NB4 (cell line): ENCODE measurements around the gene SRPK1.

Experiments
- DNase-seq: peaks from one replicate; pipeline ENCODE4 v3.0.0; 2010; ENCODE audit warnings: low read depth
- H3K4me3 ChIP-seq: one replicate; pipeline ENCODE4 v1.5.1; 2011; ENCODE audit warnings: mild to moderate bottlenecking, low read depth, low read length, moderate library complexity
- MYC ChIP-seq: IDR thresholded peaks from 2 replicates; pipeline ENCODE4 v1.6.1; 2011; ENCODE audit warnings: low read depth, low read length
- POLR2A ChIP-seq: IDR thresholded peaks from 2 replicates; pipeline ENCODE4 v1.6.1; 2011; ENCODE audit warnings: mild to moderate bottlenecking; ENCODE audit not compliant: insufficient read length; ENCODE audit errors: extremely low read depth
- TF ChIP-seq, protein P1 (sequence below): IDR thresholded peaks from 2 replicates; pipeline ENCODE4 v1.6.1; 2011; ENCODE audit warnings: low read depth, low read length
- TF ChIP-seq, protein P2 (sequence below): IDR thresholded peaks from one replicate; pipeline ENCODE4 v1.5.1; 2012; ENCODE audit warnings: low read depth, low read length

The SRPK1 gene

DNA sequence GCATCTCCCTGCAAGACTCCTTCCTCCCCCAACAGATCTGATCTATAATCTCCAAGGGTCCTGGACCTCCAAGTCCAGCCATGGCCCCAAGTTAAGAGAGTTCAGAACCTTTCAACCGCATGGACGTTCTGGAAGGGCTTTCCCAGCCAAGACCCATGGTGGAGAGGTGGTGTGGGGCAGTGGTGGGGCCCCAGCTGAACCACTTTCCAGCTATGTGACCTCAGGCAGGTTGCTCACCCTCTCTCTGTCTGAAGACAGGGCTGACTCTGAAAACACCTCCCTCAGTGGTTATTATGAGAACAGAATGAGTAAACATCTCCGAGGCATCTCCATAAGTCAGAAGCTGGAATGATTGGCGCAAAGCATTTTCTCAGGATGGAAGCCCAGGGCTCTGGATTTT lies 124.7 kb downstream of the SRPK1 start:
- TF ChIP-seq MYC: no peak
- TF ChIP-seq POLR2A: no peak
- TF ChIP-seq, protein P1, sequence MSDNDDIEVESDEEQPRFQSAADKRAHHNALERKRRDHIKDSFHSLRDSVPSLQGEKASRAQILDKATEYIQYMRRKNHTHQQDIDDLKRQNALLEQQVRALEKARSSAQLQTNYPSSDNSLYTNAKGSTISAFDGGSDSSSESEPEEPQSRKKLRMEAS: no peak
- TF ChIP-seq, protein P2, sequence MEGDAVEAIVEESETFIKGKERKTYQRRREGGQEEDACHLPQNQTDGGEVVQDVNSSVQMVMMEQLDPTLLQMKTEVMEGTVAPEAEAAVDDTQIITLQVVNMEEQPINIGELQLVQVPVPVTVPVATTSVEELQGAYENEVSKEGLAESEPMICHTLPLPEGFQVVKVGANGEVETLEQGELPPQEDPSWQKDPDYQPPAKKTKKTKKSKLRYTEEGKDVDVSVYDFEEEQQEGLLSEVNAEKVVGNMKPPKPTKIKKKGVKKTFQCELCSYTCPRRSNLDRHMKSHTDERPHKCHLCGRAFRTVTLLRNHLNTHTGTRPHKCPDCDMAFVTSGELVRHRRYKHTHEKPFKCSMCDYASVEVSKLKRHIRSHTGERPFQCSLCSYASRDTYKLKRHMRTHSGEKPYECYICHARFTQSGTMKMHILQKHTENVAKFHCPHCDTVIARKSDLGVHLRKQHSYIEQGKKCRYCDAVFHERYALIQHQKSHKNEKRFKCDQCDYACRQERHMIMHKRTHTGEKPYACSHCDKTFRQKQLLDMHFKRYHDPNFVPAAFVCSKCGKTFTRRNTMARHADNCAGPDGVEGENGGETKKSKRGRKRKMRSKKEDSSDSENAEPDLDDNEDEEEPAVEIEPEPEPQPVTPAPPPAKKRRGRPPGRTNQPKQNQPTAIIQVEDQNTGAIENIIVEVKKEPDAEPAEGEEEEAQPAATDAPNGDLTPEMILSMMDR: no peak
- no peak overlapping the region for H3K4me3 ChIP-seq
- no peak for DNase-seq

DNA sequence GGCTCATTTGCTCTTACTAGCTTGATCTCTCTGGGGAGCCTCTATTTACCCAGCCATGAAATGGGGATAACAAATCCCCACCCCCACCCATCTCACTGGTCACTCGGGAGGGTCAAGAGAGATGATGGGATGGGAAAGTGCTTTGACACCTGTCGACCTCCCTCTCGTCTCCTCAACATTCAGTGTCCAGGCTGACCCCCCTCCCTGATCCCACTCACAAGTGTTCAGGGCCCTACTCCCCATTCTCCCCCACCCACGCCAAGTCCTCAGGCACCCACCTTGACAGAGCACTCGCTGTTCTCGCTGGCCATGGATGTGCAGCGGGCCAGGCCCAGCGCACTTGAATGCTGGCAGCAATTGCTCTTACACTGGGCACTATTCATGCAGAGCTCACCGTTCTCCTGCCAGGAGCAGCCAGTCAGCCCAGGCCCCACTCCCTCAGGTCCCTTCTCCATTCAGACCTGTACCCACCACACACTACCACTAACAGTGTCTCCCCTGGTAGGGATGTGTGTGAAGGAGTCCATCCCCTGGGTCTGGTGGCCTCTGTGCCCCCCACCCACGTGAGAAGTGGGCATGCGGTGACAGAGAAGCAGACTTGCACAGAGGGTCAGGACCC lies 125.3 kb downstream of the SRPK1 start:
- DNase-seq: no peak
- H3K4me3 ChIP-seq: no peak overlapping the region
- no peak for TF ChIP-seq POLR2A
- no peak for TF ChIP-seq MYC
- TF ChIP-seq, protein P1: no peak
- TF ChIP-seq, protein P2: no peak

DNA sequence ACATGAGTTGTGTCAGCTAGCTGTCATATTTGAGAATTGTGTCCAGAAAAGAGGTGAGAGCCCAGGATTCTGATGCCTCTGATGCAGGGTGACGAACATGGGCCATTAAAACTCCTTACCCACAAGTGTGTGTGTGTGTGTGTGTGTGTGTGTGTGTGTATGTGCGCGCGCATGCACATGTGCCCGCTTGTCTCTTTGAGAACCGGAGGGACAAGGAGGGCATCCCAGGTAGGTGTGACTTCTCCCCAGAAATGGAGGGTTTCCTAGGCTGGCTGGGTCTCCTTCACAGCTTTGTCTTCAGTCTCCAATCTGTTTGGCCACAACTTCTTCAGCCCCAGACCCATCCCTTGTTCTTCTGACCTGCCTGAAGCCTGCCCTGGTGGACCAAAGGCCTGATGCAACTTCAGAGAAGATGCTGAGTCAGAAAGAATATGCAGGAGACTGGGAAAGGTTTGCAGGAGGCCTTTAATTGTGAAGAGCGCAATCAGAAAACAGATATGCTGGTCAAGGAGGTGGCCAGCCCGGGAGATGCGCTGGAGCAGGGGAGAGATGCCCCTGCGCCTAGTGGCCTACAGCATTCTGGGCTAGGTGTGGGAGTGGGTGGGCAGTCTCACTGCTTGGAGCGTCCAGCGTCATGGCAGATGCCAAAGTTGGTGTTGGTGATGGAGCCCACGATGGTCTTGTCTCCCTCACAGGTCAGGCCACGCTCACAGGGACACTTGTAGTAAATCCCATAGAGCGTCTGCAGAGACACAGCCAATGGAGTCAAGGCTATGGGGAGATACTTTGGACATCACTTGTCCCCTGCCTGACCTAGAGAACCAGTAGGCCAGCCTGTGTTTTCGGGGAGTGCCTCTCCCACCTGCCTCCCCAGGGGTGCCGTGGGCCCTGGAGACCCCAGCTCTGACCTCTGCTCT lies 126.1 kb downstream of the SRPK1 start:
- DNase-seq: no peak
- H3K4me3 ChIP-seq: no peak overlapping the region

DNA sequence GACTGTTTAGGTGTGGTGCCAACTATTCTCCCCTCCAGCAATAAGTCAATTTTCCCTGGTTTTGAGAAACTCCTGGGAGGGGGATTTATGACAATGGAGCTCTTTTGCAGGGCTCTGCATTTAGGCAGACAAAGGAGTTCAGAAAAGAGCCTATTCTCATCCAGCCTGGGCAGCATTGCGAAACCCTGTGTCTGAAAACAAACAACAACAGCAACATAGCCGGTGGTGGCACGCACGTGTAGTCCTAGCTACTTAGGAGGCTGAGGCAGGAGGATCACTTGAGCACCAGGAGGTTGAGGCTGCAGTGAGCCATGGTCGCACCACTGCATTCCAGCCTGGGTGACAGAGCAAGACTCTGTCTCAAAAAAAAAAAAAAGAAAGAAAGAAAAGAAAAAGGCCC lies 130.2 kb downstream of the SRPK1 start:
- DNase-seq: no peak
- no peak overlapping the region for H3K4me3 ChIP-seq
- TF ChIP-seq POLR2A (no peak), MYC (no peak)
- TF ChIP-seq, protein P1: no peak
- TF ChIP-seq, protein P2: no peak

More for the DNA sequence above, 126.1 kb downstream of the SRPK1 start:
- TF ChIP-seq, protein P1: no peak
- TF ChIP-seq POLR2A: no peak
- TF ChIP-seq, protein P2: no peak
- TF ChIP-seq MYC: no peak

DNA sequence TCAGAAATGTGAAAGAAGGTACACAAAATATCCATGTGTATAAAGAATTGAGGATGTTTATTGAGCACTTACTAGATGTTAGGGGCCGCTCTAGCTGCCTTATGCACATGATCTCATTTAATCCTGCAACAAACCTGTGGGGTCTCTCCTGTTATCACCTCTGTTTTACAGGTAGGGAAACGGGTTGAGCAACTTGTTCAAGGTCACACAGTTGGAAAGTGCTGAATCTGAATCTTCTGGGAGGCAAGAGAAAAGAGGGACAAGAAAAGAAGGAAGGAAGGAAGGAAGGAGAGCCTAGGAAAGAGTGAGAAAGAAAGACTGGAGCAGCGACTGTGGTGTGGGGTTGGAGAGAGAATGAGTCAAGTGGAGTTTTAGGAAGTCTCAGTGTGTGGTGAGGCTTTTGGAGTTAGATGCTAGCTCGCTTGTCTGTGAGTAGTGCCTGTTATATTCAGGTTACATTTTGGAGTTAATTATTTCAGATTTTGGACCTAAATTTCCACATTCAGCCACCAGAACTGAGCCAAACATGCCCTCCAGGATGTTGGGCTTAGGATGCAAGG lies 132.4 kb downstream of the SRPK1 start:
- TF ChIP-seq, protein P2: no peak
- no peak for TF ChIP-seq POLR2A
- TF ChIP-seq MYC: no peak
- TF ChIP-seq, protein P1: no peak
- no peak for DNase-seq
- no peak overlapping the region for H3K4me3 ChIP-seq
